22Rv1 (cell line): ENCODE data around the gene MYLK3.

Source experiments
- ZFX ChIP-seq: fragments of 450-650 bp; IDR thresholded peaks from 2 replicates; pipeline ENCODE4 v1.6.1; 2017; ENCODE audit warnings: antibody characterized with exemption, borderline replicate concordance
- TF ChIP-seq, protein P1 (sequence below): fragments of 450-650 bp; IDR thresholded peaks from 2 replicates; pipeline ENCODE4 v1.5.1; 2017; ENCODE audit warnings: mild to moderate bottlenecking

- TF ChIP-seq, protein P1, sequence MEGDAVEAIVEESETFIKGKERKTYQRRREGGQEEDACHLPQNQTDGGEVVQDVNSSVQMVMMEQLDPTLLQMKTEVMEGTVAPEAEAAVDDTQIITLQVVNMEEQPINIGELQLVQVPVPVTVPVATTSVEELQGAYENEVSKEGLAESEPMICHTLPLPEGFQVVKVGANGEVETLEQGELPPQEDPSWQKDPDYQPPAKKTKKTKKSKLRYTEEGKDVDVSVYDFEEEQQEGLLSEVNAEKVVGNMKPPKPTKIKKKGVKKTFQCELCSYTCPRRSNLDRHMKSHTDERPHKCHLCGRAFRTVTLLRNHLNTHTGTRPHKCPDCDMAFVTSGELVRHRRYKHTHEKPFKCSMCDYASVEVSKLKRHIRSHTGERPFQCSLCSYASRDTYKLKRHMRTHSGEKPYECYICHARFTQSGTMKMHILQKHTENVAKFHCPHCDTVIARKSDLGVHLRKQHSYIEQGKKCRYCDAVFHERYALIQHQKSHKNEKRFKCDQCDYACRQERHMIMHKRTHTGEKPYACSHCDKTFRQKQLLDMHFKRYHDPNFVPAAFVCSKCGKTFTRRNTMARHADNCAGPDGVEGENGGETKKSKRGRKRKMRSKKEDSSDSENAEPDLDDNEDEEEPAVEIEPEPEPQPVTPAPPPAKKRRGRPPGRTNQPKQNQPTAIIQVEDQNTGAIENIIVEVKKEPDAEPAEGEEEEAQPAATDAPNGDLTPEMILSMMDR: no peak
- no peak for TF ChIP-seq ZFX
Observed at GRCh38 chr16:46765050-46765449, 16.9 kb upstream of the MYLK3 start.
